GF-D8 (cell line): Measurements from ENCODE around the gene GOSR2.
"Not testable (repeated sequence)": the region's sequence is repeated elsewhere in the genome, so short reads cannot be mapped to it uniquely, and the experiment has no call there.

Experiments used
- DNase-seq: peaks from one replicate; lab custom pipeline; 2025; lab: John Stamatoyannopoulos, UW

The GOSR2 gene

DNA sequence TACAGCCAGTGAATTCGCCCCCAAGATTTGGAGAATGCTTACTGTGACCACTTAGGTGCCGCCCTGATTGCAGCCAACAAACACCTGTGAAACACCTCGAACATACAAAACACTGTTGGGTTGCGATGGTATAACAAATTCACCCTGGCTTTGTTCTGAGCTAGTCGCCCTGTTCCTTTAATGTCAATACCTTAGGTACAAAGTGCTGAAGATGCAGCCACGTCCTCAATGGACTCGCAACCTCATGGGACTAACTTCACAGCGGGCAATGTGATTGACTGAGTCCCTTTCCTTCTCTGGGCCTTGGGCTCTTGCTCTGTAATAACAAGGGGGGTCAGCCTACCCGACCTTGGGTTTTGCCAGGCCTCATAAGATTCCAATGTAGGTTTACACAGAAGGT lies 28.9 kb upstream of the GOSR2 start:
- no peak for DNase-seq

DNA sequence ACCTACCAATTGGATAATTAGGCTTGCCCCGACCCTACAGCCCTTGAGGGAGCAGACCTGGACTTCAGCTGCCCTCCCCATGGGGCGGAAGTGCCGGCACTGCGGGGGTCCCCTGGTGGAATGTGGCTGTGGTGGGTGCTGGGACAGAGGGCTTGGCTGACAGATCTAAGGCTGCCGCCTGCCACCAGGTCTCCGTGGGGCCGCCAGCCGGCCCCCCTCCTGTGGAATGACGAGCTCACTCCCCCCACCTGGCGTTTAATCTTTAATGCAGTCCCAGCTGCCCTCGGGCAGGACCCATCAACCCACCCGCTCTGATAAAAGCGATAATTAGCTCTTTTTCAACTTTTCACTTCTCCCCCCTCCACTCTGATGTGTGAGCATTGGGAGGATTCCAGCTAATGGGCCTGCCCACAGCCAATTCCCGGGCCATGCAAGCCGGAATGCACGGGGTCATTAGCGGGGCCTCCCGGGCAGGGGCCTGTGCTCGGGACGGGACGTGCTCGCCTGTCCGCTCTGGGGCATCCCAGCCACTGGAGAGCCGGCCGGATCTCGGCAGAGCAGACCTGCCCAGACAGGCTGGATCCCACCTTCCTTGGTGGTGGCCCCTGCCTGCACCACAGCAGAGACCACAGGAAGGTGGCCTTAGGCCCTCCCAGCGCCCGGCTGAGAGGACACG lies 28.3 kb upstream of the GOSR2 start:
- DNase-seq = no peak

GRCh38 chr17:46895171-46895570 lies 27.8 kb upstream of the GOSR2 start:
- DNase-seq = no peak

GRCh38 chr17:46896991-46897390 lies 26.0 kb upstream of the GOSR2 start:
- DNase-seq = no peak

- DNase-seq = no peak
Observed at GRCh38 chr17:46898364-46898763, 24.6 kb upstream of the GOSR2 start.

DNA sequence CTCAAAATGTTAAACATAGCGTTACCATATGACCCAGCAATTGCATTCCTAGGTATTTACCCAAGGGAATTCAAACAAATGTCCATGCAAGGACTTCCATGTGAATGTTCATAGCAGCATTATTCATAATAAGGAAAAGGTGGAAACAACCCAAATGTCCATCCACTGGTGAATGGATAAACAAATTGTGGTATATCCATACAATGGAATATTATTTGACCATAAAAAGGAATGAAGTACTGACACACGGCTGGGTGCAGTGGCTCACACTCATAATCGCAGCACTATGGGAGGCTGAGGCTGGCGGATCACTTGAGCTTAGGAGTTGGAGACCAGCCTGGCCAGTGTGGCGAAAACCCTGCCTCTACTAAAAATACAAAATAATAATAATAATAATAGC lies 24.1 kb upstream of the GOSR2 start:
- DNase-seq = no peak

- DNase-seq = no peak
Observed at GRCh38 chr17:46901291-46901690, 21.7 kb upstream of the GOSR2 start.

- DNase-seq = no peak
Observed at GRCh38 chr17:46903762-46904672, 18.9 kb upstream of the GOSR2 start.

DNA sequence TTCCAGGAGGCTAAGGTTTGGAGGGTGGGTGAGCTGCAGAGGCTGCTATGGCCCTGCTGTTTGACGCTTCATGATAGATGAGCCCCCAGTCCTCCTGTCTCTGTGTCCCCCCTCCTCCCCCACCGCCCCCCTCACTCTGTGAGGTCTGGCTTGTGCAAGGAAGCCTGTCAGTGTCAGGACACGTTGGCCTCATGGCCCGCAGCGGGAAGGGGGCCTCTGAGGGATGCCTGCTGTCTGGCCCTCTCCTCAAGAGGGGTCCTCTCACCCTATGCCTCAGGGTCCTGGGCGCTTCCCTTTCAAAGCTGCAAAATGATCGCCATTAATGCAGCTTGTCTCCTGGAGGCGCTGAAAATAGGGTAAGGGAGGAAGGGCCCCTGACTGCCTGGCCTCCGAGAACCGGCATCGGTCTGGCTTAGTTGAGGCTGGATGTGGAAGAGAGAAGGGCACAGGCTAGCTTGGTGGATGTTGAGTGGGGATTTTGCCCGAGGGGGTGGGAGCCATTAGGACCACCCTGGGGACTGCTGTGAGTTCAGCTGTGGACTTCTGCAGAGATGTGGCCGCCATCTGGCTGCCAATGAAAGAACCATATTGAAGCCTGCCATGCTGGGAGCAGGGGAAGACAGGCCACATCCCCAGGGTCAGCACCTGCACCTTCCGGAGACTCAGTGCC lies 14.8 kb upstream of the GOSR2 start:
- no peak for DNase-seq

- DNase-seq = no peak
Observed at GRCh38 chr17:46910179-46910927, 12.6 kb upstream of the GOSR2 start.

GRCh38 chr17:46911311-46911710 lies 11.6 kb upstream of the GOSR2 start:
- no peak for DNase-seq

GRCh38 chr17:46915596-46915995 lies 7.4 kb upstream of the GOSR2 start:
- no peak for DNase-seq

GRCh38 chr17:46916211-46916610 lies 6.7 kb upstream of the GOSR2 start:
- DNase-seq = no peak

DNA sequence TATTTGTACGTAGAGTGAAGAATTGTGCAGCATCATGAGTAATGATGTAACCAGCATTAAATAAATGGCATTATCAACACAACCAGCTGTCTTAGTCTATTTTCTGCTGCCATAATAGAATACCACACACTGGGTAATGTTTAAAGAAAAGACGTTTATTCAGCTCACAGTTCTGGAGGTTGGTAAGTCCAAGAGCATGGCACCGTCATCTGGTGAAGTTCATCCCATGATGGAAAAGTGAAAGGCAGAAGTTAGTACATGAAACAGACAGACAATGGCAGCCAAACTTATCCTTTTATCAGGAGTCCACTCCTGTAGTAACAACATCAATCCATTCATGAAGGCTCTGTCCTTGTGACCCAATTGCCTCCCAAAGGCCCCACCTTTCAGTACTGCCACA lies 6.3 kb upstream of the GOSR2 start:
- DNase-seq = no peak

DNA sequence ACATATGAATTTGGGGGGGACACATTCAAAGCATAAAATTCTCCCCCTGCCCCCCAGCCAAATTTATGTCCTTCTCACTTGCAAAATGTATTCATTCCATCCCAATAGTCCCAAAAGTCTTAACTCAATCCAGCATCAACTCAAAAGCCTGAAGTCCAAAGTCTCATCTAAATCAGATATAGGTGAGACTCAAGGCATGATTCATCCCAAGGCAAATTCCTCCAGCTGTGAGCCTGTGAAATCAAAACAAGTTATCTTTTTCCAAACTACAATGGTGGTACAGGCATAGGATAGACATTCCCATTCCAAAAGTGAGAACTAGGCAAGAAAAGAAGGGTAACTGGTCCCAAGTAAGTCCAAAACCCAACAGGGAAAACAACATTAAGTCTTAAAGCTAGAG lies 5.9 kb upstream of the GOSR2 start:
- DNase-seq = no peak

- no peak for DNase-seq
Observed at GRCh38 chr17:46917516-46917915, 5.4 kb upstream of the GOSR2 start.

- not testable (repeated sequence) for DNase-seq
Observed at GRCh38 chr17:46921962-46922361, 998 bp upstream of the GOSR2 start.

- no peak for DNase-seq
Observed at GRCh38 chr17:46922487-46922803, 515 bp upstream of the GOSR2 start.

GRCh38 chr17:46925185-46925868 lies 2.4 kb downstream of the GOSR2 start:
- DNase-seq = no peak

GRCh38 chr17:46928467-46929261 lies 5.7 kb downstream of the GOSR2 start:
- DNase-seq = no peak

- no peak for DNase-seq
Observed at GRCh38 chr17:46929413-46929812, 6.5 kb downstream of the GOSR2 start.
